Measurements from ENCODE around the gene ULBP1.

- TF ChIP-seq POLR2A (IDR thresholded peaks at IDR 0.05; ENCODE audit: low read depth, low read length): no peak
- TF ChIP-seq POLR2AphosphoS5 (IDR thresholded peaks at IDR 0.05; ENCODE audit: low read depth, low read length): no peak
Observed at GRCh38 chr6:149917679-149918078, 46.1 kb upstream of the ULBP1 start.

Data from GM12892 (cell line).